C4-2B (cell line): ENCODE data around the gene CLDN18.

ENCODE experiments used
- CTCF ChIP-seq: fragments of 450-650 bp; conservative IDR thresholded peaks from 2 replicates; pipeline ENCODE4 v1.5.1; 2017; ENCODE audit warnings: mild to moderate bottlenecking
- ZFX ChIP-seq: fragments of 450-650 bp; IDR thresholded peaks from 2 replicates; pipeline ENCODE4 v1.6.1; 2017

- TF ChIP-seq CTCF (no peak), ZFX (no peak)
Measured at GRCh38 chr3:138043266-138044029, 33.5 kb downstream of the CLDN18 start.
